Endodermal cell (in vitro differentiated cells): ENCODE measurements around the gene TRAPPC2. TPM values are rescaled to one million over a fixed set of nuclear protein-coding genes. Genes with fewer than 3 reads are reported as not detected.

ENCODE experiments used
- DNase-seq: peaks from one replicate; pipeline ENCODE4 v3.0.0-alpha.2; 2017
- H3K27ac ChIP-seq: 2 replicates; pipeline ENCODE4 v1.5.1; 2013; ENCODE audit warnings: mild to moderate bottlenecking, low read depth, low read length, moderate library complexity
- H3K27me3 ChIP-seq: 2 replicates; pipeline ENCODE4 v1.6.1; 2013; ENCODE audit warnings: mild to moderate bottlenecking, low read length, moderate library complexity; ENCODE audit not compliant: insufficient read depth, control insufficient read depth, poor library complexity, severe bottlenecking
- H3K36me3 ChIP-seq: 2 replicates; pipeline ENCODE4 v1.7.0; 2013; ENCODE audit warnings: mild to moderate bottlenecking, low read length, moderate library complexity; ENCODE audit not compliant: control insufficient read depth, insufficient read depth
- H3K4me1 ChIP-seq: one replicate; pipeline ENCODE4 v1.7.0; 2013; ENCODE audit warnings: low read length; ENCODE audit not compliant: control insufficient read depth, insufficient read depth
- H3K4me3 ChIP-seq: 2 replicates; pipeline ENCODE4 v1.5.1; 2013; ENCODE audit warnings: mild to moderate bottlenecking, low read length, moderate library complexity
- H3K9ac ChIP-seq: 2 replicates; pipeline ENCODE4 v1.6.1; 2013; ENCODE audit warnings: mild to moderate bottlenecking, low read length, moderate library complexity; ENCODE audit not compliant: poor library complexity, severe bottlenecking; ENCODE audit errors: extremely low read depth
- H3K9me3 ChIP-seq: 2 replicates; pipeline ENCODE4 v1.6.1; 2013; ENCODE audit warnings: mild to moderate bottlenecking, low read length, moderate library complexity; ENCODE audit not compliant: control insufficient read depth
- H3K27ac Mint-ChIP-seq: 2 replicates; pipeline ENCODE4 v1.8.0; 2020; ENCODE audit warnings: mixed read lengths
- H3K27me3 Mint-ChIP-seq: 2 replicates; pipeline ENCODE4 v1.8.0; 2021; ENCODE audit warnings: mild to moderate bottlenecking, mixed read lengths; ENCODE audit not compliant: insufficient read depth
- H3K36me3 Mint-ChIP-seq: 2 replicates; pipeline ENCODE4 v1.8.0; 2020; ENCODE audit warnings: low read depth, mixed read lengths
- H3K4me1 Mint-ChIP-seq: 2 replicates; pipeline ENCODE4 v1.8.0; 2020; ENCODE audit warnings: mixed read lengths
- H3K4me3 Mint-ChIP-seq: 2 replicates; pipeline ENCODE4 v1.8.0; 2020; ENCODE audit warnings: mild to moderate bottlenecking, moderate library complexity, mixed read lengths
- H3K9me3 Mint-ChIP-seq: 2 replicates; pipeline ENCODE4 v1.8.0; 2020; ENCODE audit warnings: mild to moderate bottlenecking, mixed read lengths
- WGBS, 2 experiments: methylation state at CpG; one replicate each; pipeline versions ENCODE4 v1.1.5 to v1.1.7; 2013; ENCODE audit warnings: missing lambda C conversion rate in 2 of 2, mixed read lengths in 1 of 2; ENCODE audit not compliant: insufficient coverage in 1 of 2, insufficient read length in 1 of 2; 5-methylcytosine and 5-hydroxymethylcytosine counted together
- total RNA-seq, 2 donors: library from RNA; stranded (reverse); fragmentation: NEBNext Ultra II Directional in 1 of 2; extraction: Animal tissue kit (Norgen Biotek cat#: 25700) in 1 of 2; gene quantifications; 2 replicates in 1 of 2; 3 replicates in 1 of 2; pipeline ENCODE4 v1.2.1, GENCODE V29; 2021
- TF ChIP-seq, protein P1 (sequence below): fragments of 200-600 bp; sonication (generic); conservative IDR thresholded peaks from 2 replicates; pipeline ENCODE4 v1.5.0; 2021; ENCODE audit warnings: antibody characterized with exemption, mild to moderate bottlenecking

TRAPPC2 gene
- total RNA-seq, 2 donors from 2014 or later, result 12.8 to 14.7 TPM

DNA sequence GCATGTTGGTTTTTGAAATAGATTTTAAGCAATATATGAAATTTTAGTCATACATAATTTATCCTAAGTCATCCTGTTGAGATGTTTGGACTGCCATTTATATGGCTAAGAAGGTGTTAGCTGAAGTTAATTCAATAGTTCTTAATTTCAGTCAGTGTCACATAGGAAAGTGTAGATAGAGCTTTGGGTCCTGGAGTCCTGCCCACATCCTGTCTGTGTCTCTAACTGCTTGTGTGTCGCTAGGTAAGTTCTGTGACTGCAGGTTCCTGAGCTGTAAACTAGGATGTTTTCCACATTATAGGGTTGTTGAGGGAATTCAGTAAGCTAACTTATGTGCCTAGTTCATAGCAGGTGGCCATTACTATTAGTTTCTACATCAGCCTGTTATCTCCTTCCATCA, 20.8 kb upstream of the TRAPPC2 start:
- peaks cover 3% of the 10 kb centered on the region for H3K4me1 ChIP-seq
- TF ChIP-seq, protein P1, sequence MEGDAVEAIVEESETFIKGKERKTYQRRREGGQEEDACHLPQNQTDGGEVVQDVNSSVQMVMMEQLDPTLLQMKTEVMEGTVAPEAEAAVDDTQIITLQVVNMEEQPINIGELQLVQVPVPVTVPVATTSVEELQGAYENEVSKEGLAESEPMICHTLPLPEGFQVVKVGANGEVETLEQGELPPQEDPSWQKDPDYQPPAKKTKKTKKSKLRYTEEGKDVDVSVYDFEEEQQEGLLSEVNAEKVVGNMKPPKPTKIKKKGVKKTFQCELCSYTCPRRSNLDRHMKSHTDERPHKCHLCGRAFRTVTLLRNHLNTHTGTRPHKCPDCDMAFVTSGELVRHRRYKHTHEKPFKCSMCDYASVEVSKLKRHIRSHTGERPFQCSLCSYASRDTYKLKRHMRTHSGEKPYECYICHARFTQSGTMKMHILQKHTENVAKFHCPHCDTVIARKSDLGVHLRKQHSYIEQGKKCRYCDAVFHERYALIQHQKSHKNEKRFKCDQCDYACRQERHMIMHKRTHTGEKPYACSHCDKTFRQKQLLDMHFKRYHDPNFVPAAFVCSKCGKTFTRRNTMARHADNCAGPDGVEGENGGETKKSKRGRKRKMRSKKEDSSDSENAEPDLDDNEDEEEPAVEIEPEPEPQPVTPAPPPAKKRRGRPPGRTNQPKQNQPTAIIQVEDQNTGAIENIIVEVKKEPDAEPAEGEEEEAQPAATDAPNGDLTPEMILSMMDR, result no peak

GRCh38 chrX:13754765-13755164, 20.3 kb upstream of the TRAPPC2 start:
- Histone ChIP-seq H3K36me3 (peaks cover 70% of the 10 kb centered on the region), H3K9ac (no peak overlapping the region), H3K27ac (no peak overlapping the region), H3K4me3 (no peak overlapping the region), H3K27me3 (no peaks in the 10 kb centered on the region), H3K4me1 (peaks cover 3% of the 10 kb centered on the region), H3K9me3 (no peaks in the 10 kb centered on the region)
- TF ChIP-seq, protein P1, result no peak
- WGBS, 2 experiments, result 80% methylated on average over 1 of the region's 1 CpG; no CpG with 5 or more reads in 1 of the 2 experiments
- H3K36me3 Mint-ChIP-seq, result peaks cover 38% of the 10 kb centered on the region
- peaks cover 34% of the 10 kb centered on the region for H3K9me3 Mint-ChIP-seq
- no peaks in the 10 kb centered on the region for H3K27me3 Mint-ChIP-seq
- no peak for DNase-seq
- H3K27ac Mint-ChIP-seq, result no peak overlapping the region
- peaks cover 9% of the 10 kb centered on the region for H3K4me1 Mint-ChIP-seq
- no peak overlapping the region for H3K4me3 Mint-ChIP-seq

More for the DNA sequence above, 20.8 kb upstream of the TRAPPC2 start:
- no peak overlapping the region for H3K9ac ChIP-seq
- H3K27ac Mint-ChIP-seq, result no peak overlapping the region
- H3K36me3 Mint-ChIP-seq, result peaks cover 42% of the 10 kb centered on the region
- no peak overlapping the region for H3K4me3 Mint-ChIP-seq
- no peaks in the 10 kb centered on the region for H3K27me3 ChIP-seq
- peaks cover 33% of the 10 kb centered on the region for H3K9me3 Mint-ChIP-seq
- peaks cover 9% of the 10 kb centered on the region for H3K4me1 Mint-ChIP-seq
- H3K4me3 ChIP-seq, result no peak overlapping the region
- H3K27ac ChIP-seq, result no peak overlapping the region
- DNase-seq, result no peak
- 91% methylated on average over 1 of the region's 1 CpG; no CpG with 5 or more reads in 1 of the 2 experiments for WGBS, 2 experiments
- peaks cover 72% of the 10 kb centered on the region for H3K36me3 ChIP-seq
- H3K27me3 Mint-ChIP-seq, result no peaks in the 10 kb centered on the region
- no peaks in the 10 kb centered on the region for H3K9me3 ChIP-seq

GRCh38 chrX:13752646-13753045, 18.2 kb upstream of the TRAPPC2 start:
- no peak overlapping the region for H3K27ac Mint-ChIP-seq
- H3K36me3 Mint-ChIP-seq, result peaks cover 32% of the 10 kb centered on the region
- 83% methylated on average over 3 of the region's 3 CpGs; no CpG with 5 or more reads in 1 of the 2 experiments for WGBS, 2 experiments

More at GRCh38 chrX:13752646-13753045, 18.2 kb upstream of the TRAPPC2 start:
- no peak for DNase-seq
- no peaks in the 10 kb centered on the region for H3K27me3 Mint-ChIP-seq
- H3K4me3 Mint-ChIP-seq, result no peak overlapping the region
- Histone ChIP-seq H3K27me3 (no peaks in the 10 kb centered on the region), H3K9ac (no peak overlapping the region), H3K4me3 (no peak overlapping the region), H3K36me3 (peaks cover 54% of the 10 kb centered on the region), H3K9me3 (no peaks in the 10 kb centered on the region), H3K4me1 (peaks cover 3% of the 10 kb centered on the region), H3K27ac (no peak overlapping the region)
- TF ChIP-seq, protein P1, result no peak
- peaks cover 9% of the 10 kb centered on the region for H3K4me1 Mint-ChIP-seq
- peaks cover 36% of the 10 kb centered on the region for H3K9me3 Mint-ChIP-seq
